AG08396 (cell line): Measurements from ENCODE around the gene C5orf15.

ENCODE experiments used
- DNase-seq: peaks from one replicate; pipeline ENCODE4 v3.0.0; 2012; ENCODE audit warnings: low spot score, mixed read lengths

The C5orf15 gene

DNA sequence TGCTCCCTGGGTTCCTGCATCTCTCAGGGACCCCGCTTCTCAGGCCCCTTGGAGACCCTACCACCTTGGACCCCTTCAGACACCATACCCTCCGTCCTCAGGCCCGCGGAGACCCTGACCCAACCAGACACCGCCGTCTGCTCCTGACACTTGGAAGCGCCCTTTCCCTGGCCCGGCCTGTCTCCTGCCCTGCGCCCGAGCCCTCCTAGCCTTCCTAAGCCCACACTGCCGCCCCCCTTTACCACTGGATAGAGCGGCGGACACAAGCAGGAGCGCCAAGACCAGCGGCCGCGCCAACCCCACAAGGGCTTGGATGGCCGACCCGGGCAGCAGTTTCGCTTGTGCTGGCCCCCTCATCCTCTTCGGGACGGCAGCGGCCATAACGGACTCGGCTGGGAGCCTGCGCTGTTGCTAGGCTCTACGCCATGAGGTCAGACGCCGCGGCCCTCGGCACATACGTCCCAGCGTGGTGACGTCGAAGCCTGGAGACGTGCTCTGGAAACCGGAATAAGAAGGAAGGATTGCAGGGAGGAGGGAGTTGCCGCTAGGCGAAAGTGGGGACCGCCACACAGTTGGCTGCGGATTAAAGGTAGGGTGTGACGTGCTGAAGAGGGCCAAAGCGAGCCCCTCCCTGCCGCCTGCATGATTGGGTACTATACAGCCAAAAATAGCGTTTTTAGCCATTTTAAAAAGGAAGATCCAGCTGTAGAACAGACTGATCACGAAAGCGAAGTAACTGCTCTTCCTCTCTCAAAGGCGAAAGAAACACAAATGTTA, at the start of gene C5orf15:
TSS of gene C5orf15 (minus strand) at position 422 of the 777 bp plus-strand sequence. CDS start at position 381, 41 bp downstream.
- DNase-seq, result peak; percentile 91

DNA sequence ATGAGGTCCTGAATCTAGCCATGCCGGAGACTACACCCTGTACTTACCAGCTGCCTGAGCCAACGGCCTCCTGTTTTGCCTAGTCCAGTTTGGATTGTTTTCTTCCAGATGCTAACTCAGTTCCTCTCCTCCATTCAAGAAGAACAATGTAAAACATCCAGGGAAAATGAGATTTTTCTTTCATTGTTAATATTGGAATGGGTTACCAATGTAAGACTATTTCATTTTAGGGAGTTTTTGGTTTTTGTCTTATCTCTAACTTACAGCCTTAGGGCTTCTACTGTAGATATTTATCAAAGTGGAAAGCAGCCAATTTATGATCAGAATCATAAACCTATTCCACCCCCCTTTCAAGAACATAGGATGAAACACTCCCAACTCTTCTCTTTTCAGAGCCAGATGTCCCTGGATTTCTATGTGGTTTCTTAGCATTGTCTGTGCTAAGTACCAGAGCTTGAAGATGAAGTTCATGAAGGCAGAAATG, 39.9 kb upstream of the C5orf15 start:
- DNase-seq, result no peak

DNA sequence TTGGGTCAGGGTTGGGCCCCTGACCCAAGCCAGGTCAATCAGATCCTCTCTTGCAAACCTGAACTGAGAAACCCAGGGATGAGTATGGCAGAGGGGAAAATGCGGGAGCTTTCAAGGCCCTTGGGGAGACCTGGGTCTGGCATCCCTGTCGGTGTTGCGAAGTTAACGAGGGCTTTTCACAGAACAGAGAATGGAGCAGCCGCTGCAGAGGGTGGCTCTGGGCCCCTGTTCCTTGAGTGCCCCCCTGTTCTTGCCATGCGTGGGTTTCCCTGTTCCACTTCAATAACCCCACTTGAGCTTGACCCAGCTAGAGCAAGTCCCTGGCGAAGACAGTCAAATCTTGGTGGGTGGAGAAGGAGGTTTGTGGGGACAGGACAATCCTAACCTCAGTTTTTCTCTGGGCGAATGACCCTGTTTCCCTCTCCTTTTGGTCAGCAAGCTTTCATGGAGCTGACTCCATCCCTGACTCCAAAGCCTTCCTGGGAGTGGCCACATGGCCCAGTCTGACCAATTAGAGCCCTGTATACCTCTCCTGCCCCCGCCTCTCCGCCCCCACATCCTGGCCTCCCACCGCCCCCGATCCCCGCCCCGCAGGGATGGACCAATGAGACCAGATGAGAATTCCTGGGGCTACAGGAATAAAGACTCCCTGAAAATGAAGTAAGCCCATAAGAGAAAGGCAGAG, 39.3 kb upstream of the C5orf15 start:
- DNase-seq, result no peak

DNA sequence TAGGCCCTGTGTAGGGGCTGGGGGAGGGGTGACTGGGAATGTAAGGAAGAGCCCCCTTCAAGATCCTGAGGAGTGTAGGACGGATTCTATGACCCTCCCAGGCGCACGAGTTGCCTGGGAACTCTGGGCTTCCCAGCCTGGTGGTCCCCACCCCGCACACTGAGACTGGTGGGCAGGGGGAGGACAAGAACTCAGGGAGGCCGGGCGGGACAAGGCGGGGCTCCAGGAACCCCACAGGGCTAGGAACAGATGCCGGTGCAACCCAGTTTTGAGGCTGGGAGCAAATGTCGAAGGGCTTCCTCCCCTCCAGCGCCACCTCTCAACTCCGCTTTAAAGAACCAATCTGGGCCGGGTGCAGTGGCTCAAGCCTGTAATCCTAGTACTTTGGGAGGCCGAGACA, 37.7 kb upstream of the C5orf15 start:
- DNase-seq, result no peak

DNA sequence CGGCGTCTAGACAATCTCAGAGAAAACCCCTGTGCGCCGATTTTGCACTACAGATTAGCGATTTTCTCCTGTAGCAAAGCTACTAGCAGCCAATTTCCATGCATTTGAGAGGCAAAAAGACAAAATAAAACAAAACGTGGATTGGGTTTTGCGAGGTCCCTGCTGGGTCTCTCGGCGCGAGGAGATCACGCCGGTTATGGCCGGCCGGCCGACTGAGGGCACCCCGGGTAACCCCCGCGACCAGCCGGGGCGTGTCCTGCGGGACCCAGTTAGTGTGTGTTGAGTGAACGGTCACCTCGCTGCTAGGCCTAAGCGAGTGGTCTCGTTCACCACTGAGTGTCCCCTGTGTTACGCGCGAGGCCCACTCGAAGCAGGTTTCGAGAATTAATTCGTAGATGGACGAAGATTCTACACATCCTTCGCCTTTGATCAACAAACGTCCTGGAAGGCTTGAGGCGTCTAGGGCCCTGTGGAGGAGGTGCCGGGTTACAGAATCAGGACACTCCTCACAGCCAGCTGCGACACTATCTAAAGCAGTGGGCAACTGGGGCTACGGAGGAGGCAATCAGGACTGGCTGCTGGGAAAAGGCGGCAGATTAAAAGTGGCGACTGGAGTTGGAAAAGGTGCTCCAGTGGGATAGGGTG, 37.1 kb upstream of the C5orf15 start:
- DNase-seq, result peak; percentile 53

DNA sequence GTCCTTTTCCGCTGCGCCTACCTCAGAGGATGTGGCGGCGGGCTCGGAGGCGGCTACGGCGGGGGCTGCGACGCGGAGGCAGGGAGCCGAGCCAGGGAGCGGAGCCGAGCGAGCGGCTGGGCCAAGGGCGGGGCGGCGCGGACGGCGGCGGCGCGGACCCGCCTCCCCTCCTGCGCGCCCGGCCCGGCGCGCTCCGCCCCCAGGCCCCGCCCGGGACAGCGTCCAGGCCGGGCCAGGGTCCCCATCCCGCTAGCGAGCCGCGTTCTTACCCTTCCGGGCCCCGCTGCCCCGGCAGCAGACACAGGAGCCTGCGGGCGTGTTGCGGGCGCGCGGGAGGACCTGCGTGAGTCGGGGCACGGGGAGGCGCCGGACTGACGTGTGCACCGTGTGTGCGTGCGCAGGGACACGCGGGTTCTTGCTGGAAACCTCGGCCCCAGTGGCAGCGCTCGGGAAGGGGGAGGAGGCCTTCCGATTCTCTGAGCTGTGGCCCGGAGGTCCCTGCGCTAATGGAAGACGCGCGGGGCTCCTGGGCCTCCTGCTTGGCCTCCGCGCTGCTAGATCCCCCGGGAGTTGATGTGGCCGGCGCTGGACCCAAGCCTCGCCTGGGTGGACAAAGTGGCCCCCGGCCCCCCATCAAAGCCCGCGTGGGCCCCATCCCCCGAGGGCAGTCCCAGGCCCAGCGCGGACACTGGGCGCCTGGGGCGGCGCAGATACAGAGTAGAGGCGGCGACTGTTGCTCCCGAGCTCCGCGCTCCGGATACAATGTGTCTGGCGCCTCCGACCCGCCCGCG, 36.4 kb upstream of the C5orf15 start, which contains the start of gene VDAC1:
TSS of gene VDAC1 (minus strand) at position 350 of the 791 bp plus-strand sequence. CDS start 11,963 bp downstream, outside the sequence.
- DNase-seq, result peak; percentile 97

DNA sequence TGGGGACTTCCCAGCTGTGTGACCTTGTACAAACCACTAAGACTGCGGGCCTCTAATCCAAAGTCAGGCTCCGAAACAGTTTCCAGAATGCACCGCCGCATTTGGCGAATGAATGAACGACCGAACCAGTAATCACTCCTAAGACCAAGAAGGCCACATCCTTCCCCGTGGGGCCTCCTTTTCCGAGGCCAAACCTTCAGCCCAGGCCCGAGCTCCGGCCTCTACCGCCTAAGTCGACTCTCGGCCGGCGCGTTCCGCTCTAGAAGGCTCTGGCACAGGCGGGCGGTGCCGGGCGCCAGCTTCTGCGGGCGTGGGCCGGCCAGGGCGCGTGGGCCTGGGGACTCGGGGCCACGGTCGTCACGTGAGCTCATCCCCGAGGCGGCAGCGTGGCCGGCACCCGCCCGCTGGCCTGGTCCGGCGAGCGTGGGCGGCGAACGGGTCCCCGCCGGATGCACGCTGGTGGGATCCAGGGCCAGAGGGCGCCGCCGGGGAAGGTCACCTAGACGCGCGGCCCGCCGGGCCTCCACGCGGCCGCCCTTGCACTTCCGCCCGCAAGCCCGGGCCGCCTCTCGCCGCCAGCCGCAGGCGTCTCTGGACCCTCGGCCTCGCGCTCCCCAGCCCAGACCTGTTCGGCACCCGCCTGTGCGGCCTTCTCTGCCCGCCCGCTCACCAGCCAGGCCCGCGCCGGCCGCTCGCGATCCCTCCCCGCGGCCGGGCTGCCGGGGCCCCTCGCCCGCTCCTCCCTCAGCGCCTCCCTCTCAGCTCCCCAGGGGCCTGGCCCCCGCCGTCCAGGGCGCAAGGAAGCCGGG, 35.6 kb upstream of the C5orf15 start:
- peak; percentile 80 for DNase-seq

DNA sequence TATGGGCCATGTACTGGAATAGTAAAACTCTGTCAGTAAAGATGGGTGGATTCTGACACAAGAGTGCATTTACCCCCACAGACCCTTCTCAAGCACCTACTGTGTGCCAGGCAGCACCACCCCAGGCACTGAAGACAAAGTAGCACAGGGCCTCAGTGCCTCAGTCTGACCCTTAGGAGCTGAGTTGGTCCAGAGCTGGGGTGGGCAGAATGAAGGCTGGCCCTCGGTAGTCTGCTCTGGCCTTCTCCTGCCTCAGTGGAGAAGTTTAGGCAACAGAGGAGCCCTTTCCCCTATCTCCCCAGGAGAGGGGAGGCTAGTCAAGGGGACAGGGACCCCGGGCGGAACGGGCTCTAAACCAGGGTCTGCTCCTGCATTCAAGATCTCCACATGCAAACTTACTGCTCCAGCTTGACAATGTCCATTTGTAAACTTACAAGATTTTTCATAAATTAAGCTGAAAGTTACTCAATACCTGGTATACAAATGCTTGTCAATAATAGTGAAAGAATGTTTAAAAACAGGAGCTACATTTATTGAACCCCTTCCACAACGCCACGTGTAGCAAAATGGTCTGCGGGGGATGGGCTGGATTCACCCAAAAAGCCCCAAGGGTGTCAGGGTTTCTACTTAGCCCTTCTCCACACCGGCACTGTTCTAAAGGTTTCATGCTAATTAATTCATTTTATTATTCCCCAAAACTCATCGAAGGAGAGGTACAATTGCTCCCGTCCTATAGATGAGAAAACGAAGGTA, 34.8 kb upstream of the C5orf15 start:
- DNase-seq, result no peak

DNA sequence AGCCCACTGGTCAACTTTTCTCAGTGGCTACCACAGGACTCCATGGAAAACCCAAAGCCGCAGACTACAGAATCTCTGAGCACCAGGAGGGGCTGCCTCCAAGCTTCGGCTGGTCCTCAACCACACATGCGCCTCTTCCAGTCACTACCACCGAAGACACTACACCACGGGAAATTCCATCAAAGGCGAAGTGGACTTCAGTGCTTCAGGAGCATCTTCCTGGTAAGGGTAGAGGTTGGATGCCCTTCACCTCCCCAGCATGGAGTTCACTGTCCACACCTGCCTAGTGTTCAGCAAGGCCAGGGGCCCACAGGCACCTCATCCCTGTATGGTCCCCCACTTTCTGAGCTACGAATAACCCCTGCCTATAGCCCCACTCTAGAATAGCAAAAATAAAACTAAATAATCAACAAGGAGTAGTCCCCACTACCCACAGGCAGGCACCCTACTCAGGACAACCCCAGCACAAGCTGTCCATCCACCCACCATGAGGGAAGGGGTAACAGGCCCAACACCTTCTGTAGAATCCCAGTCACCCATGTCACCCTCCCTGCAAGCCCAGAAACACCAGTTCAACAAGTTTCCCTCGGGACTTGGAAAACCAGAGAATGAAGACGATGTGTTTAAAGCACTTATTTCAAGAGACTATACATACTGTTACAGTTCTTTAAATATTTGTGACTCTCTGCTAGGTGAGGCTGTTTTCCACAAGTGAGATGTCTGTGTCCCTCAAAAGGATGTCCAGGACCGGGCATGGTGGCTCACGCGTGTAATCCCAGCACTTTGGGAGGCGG, 33.7 kb upstream of the C5orf15 start:
- DNase-seq, result no peak

DNA sequence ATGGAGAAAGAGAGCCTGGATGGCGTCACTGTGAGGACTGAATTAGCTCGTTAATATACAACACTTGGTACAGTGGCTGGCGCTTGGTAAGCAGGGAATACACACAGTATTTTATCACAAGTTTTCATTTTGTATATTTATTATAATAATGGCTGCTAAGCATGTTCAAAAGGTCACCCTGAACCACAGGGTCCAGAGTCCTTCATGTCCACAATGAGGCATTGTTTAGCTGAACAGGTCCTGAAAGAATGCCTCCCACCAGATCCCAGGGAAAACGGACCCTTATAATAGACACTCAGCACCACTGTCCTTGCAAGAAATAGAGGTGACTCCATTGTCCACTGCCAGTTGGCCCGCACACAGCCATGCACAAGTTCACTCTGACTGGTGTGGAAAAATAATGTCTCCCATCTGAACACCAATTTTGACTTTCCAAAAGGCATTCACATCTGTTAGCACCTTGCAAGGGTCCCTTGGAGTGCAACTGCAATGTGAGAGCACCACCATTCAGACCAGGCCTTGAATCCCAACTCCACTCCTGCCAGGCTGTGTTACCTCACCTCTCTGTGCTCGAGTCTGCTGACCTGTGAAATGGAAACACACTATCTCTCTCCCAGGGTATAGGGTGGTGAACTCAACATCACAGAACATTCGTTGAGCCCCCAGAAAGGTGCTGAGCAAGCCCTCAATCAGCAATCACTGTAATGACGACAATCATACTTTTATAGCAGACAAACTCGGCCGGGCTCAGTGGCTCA, 32.5 kb upstream of the C5orf15 start:
- no peak for DNase-seq

DNA sequence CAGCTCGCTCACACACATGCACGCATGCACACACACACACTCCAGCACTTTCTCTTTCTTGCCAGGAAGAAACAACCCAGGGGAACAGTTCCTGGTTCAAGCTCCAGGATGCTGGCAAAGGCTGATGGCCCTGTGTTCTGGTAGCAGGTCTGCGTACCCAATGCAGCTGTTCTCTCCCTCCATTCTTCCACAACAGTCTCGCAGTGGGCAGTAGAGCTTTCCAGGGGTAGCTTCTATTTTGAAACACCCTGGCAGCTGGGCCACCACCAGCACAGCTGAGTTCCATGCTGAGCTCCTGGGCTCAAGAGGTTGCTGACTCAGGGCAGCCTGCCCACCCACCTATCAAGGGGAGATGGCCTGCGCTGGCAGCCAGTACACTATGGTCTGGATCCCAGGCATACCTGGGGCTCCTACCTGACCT, 31.7 kb upstream of the C5orf15 start:
- DNase-seq, result no peak

DNA sequence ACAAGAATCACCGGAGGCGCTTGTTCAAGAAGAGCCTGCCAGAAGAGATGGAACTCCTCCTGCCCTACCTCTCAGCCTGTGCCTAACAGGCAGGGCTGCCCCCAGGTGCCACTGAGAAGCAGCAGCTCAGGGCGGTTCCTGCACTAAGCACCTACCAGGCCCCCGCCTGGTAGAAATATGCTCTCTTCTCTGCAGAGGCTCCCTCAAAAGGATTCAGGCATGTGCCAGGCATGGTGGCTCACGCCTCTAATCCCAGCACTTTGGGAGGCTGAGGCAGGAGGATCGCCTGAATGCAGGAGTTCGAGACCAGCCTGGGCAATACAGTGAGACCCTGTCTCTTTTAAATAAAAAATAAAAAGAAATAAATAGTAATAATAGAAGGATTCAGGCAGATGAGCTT, 30.4 kb upstream of the C5orf15 start:
- DNase-seq, result no peak

DNA sequence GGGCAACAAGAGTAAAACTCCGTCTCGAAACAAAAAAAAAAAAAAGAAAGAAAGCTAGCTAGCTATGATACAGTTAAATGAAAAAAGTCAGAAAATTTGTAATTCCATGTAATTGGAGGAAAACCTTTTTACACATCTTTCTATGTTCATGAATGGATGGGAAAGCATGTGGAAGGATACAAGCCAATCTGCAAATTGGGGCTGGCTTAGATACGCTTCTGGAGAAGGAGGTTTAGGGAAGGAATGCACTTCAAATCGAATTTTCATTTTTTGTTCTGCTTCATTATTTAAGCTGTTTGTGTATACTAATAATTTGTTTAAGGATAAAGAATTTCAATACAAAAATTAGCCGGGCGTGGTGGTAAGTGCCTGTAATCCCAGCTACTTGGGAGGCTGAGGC, 29.6 kb upstream of the C5orf15 start:
- no peak for DNase-seq

DNA sequence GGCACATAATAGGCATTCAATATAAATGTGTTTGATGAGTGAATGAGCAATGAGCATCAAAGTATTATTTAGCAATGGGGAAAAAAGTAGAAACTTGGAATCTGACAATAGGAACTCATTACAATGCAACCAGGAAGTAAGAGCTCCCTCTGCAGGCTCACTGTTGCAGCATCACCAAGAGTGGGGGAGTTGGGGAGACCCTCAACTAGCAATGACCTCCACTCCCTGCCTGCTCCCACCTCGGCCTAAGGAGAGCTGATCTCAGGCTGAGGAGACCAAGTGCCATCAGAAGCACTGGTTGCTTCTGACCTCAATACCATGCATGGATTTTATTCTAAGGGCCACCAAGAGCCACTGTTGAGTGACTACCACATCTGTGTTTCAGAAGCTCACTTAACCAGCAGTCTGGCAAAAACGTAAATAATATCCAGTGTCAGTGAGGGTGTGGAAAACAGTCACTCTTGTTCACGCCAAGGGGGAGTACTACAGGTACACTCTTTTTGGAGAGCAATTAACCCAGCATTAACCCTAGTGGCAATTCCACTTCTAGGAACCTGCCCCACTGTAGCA, 28.3 kb upstream of the C5orf15 start:
- DNase-seq, result no peak

DNA sequence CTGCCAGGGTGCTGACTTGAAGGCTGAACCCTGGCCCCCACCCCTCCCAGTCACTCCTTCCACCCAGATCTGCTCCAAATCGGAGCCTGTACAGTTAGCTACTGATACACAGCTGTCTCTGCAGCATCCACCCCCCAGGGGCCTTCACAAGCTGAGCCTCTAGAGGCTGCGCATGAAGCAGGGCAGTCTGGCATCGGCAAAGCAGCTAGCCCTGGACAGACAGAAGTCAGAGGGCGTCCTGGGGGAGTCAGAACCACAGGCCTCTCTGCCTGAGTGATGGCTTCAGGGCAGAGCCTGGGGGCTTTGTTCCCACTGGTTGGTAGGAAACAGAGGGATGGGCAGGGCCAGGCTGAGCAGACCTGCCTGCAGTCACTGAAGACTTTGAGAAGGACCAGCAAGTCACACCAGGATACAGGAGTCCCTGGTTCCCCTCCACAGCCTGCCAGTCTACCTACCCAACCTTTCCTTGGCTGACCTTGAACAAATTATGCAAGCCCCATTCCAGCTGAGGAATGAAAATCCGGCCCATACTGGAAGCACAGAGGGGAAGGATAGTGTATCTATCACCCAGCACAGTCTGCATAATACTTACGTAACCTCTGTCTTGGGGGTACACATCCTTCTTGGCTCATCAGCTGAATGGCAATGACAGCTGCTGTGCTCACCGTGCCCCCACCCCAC, 27.6 kb upstream of the C5orf15 start:
- no peak for DNase-seq

DNA sequence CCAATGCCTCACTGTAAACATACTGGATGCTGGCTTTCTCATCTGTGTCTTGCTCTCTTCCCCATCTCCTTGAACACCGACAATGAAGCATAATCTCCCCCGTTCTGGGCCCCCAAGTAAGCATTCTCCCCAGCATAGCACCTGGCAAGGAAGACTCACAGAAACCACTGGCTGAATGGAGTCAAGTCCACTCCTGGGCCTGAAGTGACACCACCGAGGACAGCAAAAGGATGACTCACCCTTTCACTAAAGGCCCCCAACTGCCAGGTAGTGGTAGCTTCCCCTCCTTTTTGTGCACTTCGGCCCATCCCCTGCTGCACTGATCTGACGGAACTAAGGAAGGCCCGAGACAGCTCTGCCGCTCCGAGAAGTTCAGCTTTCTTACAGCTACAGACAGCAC, 26.9 kb upstream of the C5orf15 start:
- no peak for DNase-seq

DNA sequence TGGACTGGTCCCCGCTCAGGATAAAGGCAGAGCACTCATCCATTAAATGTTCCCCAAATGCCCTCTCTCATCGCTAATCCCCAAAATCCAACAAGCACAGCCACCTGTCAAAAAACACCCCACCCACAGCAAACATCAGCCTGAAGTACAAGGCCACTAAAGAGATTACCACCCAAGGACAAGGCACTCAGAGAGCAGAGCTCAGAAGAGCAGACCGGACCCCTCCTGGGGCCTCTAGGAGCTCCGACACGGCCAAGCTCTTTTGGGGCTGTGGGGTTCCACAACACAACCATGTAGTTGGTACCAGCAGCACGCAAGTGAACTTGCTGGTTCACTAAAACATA, 26.5 kb upstream of the C5orf15 start:
- DNase-seq, result no peak
